H1 (cell line): ENCODE results near the gene WASF3. TPM values are rescaled to one million over a fixed set of nuclear protein-coding genes. Genes with fewer than 3 reads are reported as not detected.

Experiments
- CTCF ChIA-PET: fragments of 300-600 bp; sonication (Branson Sonifier 250); formaldehyde crosslinking; loops from one replicate; lab custom pipeline; 2021; ENCODE audit not compliant: partially characterized antibody; lab: Charles Lee
- POLR2A ChIA-PET: fragments of 300-600 bp; sonication (Branson Sonifier 250); formaldehyde crosslinking; loops from one replicate; lab custom pipeline; 2021; ENCODE audit warnings: inconsistent platforms; ENCODE audit not compliant: partially characterized antibody; lab: Charles Lee
- DNase-seq, 2 experiments: peaks; one replicate each; pipeline versions ENCODE4 v3.0.0 to v3.0.0-alpha.2; 2010 to 2022; ENCODE audit warnings: low spot score in 2 of 2, low read depth in 1 of 2, mixed read lengths in 1 of 2
- FAIRE-seq: peaks from 2 replicates; lab custom pipeline; 2011; peaks lifted over from hg19 to GRCh38; lab: Jason Lieb, UNC
- H2AFZ ChIP-seq: 2 replicates; pipeline ENCODE4 v1.8.1; 2012; ENCODE audit warnings: low read length, inconsistent platforms
- H2AK5ac ChIP-seq: 2 replicates; pipeline ENCODE4 v1.6.1; 2013; ENCODE audit warnings: low read depth, low read length
- H2BK120ac ChIP-seq: replicated peaks from 2 replicates; pipeline ENCODE3; 2013; ENCODE audit warnings: low read depth, low read length, inconsistent platforms
- H2BK12ac ChIP-seq: 2 replicates; pipeline ENCODE4 v1.6.1; 2013; ENCODE audit warnings: low read depth, low read length
- H2BK15ac ChIP-seq: 2 replicates; pipeline ENCODE4 v1.6.1; 2013; ENCODE audit warnings: low read length
- H2BK20ac ChIP-seq: 2 replicates; pipeline ENCODE4 v1.6.1; 2013; ENCODE audit warnings: low read length
- H2BK5ac ChIP-seq: 2 replicates; pipeline ENCODE4 v1.6.1; 2013; ENCODE audit warnings: low read depth, low read length
- H3K14ac ChIP-seq: 2 replicates; pipeline ENCODE4 v1.6.1; 2013; ENCODE audit warnings: inconsistent platforms; ENCODE audit not compliant: insufficient read length
- H3K18ac ChIP-seq: 2 replicates; pipeline ENCODE4 v1.6.1; 2013; ENCODE audit warnings: low read length; ENCODE audit errors: extremely low read depth
- H3K23ac ChIP-seq: 2 replicates; pipeline ENCODE4 v1.6.1; 2013; ENCODE audit warnings: inconsistent platforms; ENCODE audit not compliant: insufficient read length
- H3K23me2 ChIP-seq: 2 replicates; pipeline ENCODE4 v1.6.1; 2013; ENCODE audit warnings: low read depth, low read length
- H3K27ac ChIP-seq: 2 replicates; pipeline ENCODE4 v1.6.1; 2011; ENCODE audit warnings: low read depth, low read length, inconsistent platforms
- H3K27me3 ChIP-seq, 4 experiments: replicated peaks in 1 of 4; 1 replicate in 1 of 4; 2 replicates in 3 of 4; pipeline versions ENCODE4 v1.6.1 to v1.8.1; 2011 to 2013; ENCODE audit warnings: low read length in 3 of 4, mild to moderate bottlenecking in 3 of 4, inconsistent platforms in 2 of 4, mixed read lengths in 2 of 4, moderate library complexity in 1 of 4; ENCODE audit not compliant: control insufficient read depth in 3 of 4, insufficient read depth in 3 of 4; ENCODE audit errors: extremely low read depth in 1 of 4
- H3K36me3 ChIP-seq, 4 experiments: 2 replicates each; pipeline versions ENCODE4 v1.6.1 to v1.8.1; 2011 to 2013; ENCODE audit warnings: mild to moderate bottlenecking in 4 of 4, low read length in 3 of 4, moderate library complexity in 2 of 4, control low read depth in 1 of 4, inconsistent platforms in 1 of 4; ENCODE audit not compliant: insufficient read depth in 4 of 4, control insufficient read depth in 2 of 4
- H3K4ac ChIP-seq: replicated peaks from 2 replicates; pipeline ENCODE3; 2013; ENCODE audit warnings: low read length, low read depth, mixed read lengths, inconsistent platforms; ENCODE audit not compliant: insufficient read length
- H3K4me1 ChIP-seq, 4 experiments: replicated peaks in 1 of 4; 1 replicate in 1 of 4; 2 replicates in 3 of 4; pipeline versions ENCODE4 v1.6.1 to v1.8.1; 2011 to 2013; ENCODE audit warnings: low read length in 3 of 4, inconsistent platforms in 2 of 4, mixed read lengths in 1 of 4; ENCODE audit not compliant: insufficient read depth in 4 of 4, control insufficient read depth in 3 of 4
- H3K4me2 ChIP-seq, 2 experiments: 2 replicates each; pipeline versions ENCODE4 v1.6.1 to v1.8.1; 2011 to 2013; ENCODE audit warnings: low read depth in 2 of 2, low read length in 2 of 2, control low read depth in 1 of 2, inconsistent platforms in 1 of 2, mild to moderate bottlenecking in 1 of 2; ENCODE audit not compliant: insufficient read depth in 1 of 2
- H3K4me3 ChIP-seq, 4 experiments: fragments of 200-600, 300-600 bp in 1 of 4; sonication (generic), shearing (Covaris generic), sonication (Bioruptor Twin) in 1 of 4; 2 replicates each; pipeline versions ENCODE4 v1.5.1 to v1.8.1; 2011 to 2016; ENCODE audit warnings: low read length in 4 of 4, low read depth in 3 of 4, control low read depth in 2 of 4, inconsistent platforms in 2 of 4, mild to moderate bottlenecking in 2 of 4, mixed read lengths in 1 of 4, moderate library complexity in 1 of 4; ENCODE audit not compliant: insufficient read depth in 2 of 4; ENCODE audit errors: extremely low read depth in 1 of 4
- H3K56ac ChIP-seq: replicated peaks from 2 replicates; pipeline ENCODE3; 2013; ENCODE audit warnings: low read depth, mild to moderate bottlenecking, mixed read lengths, low read length, inconsistent platforms; ENCODE audit not compliant: insufficient read length
- H3K79me1 ChIP-seq: 2 replicates; pipeline ENCODE4 v1.6.1; 2013; ENCODE audit warnings: low read depth, low read length, control low read depth
- H3K79me2 ChIP-seq, 2 experiments: 2 replicates each; pipeline versions ENCODE4 v1.6.1 to v1.8.1; 2012 to 2013; ENCODE audit warnings: low read length in 2 of 2, mild to moderate bottlenecking in 2 of 2, inconsistent platforms in 1 of 2; ENCODE audit not compliant: insufficient read depth in 2 of 2, control insufficient read depth in 1 of 2
- H3K9ac ChIP-seq, 4 experiments: replicated peaks in 1 of 4; 1 replicate in 1 of 4; 2 replicates in 3 of 4; pipeline versions ENCODE4 v1.6.1 to v1.8.1; 2011 to 2013; ENCODE audit warnings: low read depth in 3 of 4, low read length in 3 of 4, control low read depth in 2 of 4, mild to moderate bottlenecking in 2 of 4, moderate library complexity in 2 of 4, inconsistent platforms in 1 of 4; ENCODE audit errors: extremely low read depth in 1 of 4
- H3K9me3 ChIP-seq, 2 experiments: 2 replicates each; pipeline versions ENCODE4 v1.6.1 to v1.8.1; 2012 to 2013; ENCODE audit warnings: mild to moderate bottlenecking in 2 of 2, moderate library complexity in 2 of 2, control low read depth in 1 of 2, inconsistent platforms in 1 of 2, low read depth in 1 of 2, low read length in 1 of 2, mixed read lengths in 1 of 2; ENCODE audit not compliant: insufficient read depth in 2 of 2
- H4K20me1 ChIP-seq, 2 experiments: replicated peaks in 1 of 2; 2 replicates each; pipeline versions ENCODE3 to v1.8.1; 2011 to 2013; ENCODE audit warnings: inconsistent platforms in 2 of 2, low read length in 2 of 2, mild to moderate bottlenecking in 1 of 2; ENCODE audit not compliant: insufficient read depth in 2 of 2, control insufficient read depth in 1 of 2
- H4K5ac ChIP-seq: 2 replicates; pipeline ENCODE4 v1.6.1; 2013; ENCODE audit warnings: low read length, low read depth, mixed read lengths, inconsistent platforms; ENCODE audit not compliant: insufficient read length
- H4K8ac ChIP-seq: 2 replicates; pipeline ENCODE4 v1.8.0; 2013; ENCODE audit warnings: mild to moderate bottlenecking, moderate library complexity, low read length, inconsistent platforms; ENCODE audit not compliant: insufficient read depth; ENCODE audit errors: extremely low read depth
- H4K91ac ChIP-seq: replicated peaks from 2 replicates; pipeline ENCODE3; 2013; ENCODE audit warnings: low read length, mixed read lengths, inconsistent platforms; ENCODE audit not compliant: insufficient read length
- ASH2L ChIP-seq: fragments of 200-600, 300-600 bp; sonication (generic); IDR thresholded peaks from one replicate; pipeline ENCODE4 v1.7.1; 2017; ENCODE audit warnings: low read length
- CEBPB ChIP-seq: IDR thresholded peaks from 2 replicates; pipeline ENCODE4 v1.6.1; 2012; ENCODE audit warnings: low read depth, low read length
- CHD1 ChIP-seq: IDR thresholded peaks from 2 replicates; pipeline ENCODE4 v1.6.1; 2012; ENCODE audit warnings: low read depth, low read length, improper control_type of control experiment
- MAX ChIP-seq: IDR thresholded peaks from 2 replicates; pipeline ENCODE4 v1.6.1; 2012; ENCODE audit warnings: inconsistent platforms
- RAD21 ChIP-seq, 2 experiments: IDR thresholded peaks in 1 of 2; conservative IDR thresholded peaks in 1 of 2; 2 replicates each; pipeline ENCODE4 v1.6.1; 2011; ENCODE audit warnings: low read depth in 2 of 2, low read length in 2 of 2, improper control_type of control experiment in 1 of 2, inconsistent platforms in 1 of 2, mild to moderate bottlenecking in 1 of 2, moderate library complexity in 1 of 2
- RBBP5 ChIP-seq: IDR thresholded peaks from 2 replicates; pipeline ENCODE4 v1.7.1; 2012; ENCODE audit warnings: low read depth, mild to moderate bottlenecking, inconsistent platforms, low read length, moderate library complexity, borderline replicate concordance
- SIN3A ChIP-seq, 2 experiments: IDR thresholded peaks in 1 of 2; conservative IDR thresholded peaks in 1 of 2; 2 replicates each; pipeline ENCODE4 v1.6.1; 2011 to 2012; ENCODE audit warnings: low read length in 2 of 2, improper control_type of control experiment in 1 of 2, low read depth in 1 of 2, mild to moderate bottlenecking in 1 of 2
- SRF ChIP-seq: IDR thresholded peaks from 2 replicates; pipeline ENCODE4 v1.6.1; 2011; ENCODE audit warnings: mild to moderate bottlenecking, low read depth, low read length, moderate library complexity
- TAF1 ChIP-seq: IDR thresholded peaks from 2 replicates; pipeline ENCODE4 v1.6.1; 2011; ENCODE audit warnings: mild to moderate bottlenecking, low read depth, low read length
- WGBS, 2 experiments: shearing (Covaris generic) in 1 of 2; methylation state at CpG; one replicate each; pipeline versions ENCODE4 v1.1.6 to v1.1.7; 2013 to 2015; ENCODE audit warnings: low lambda C conversion rate in 2 of 2, mixed read lengths in 2 of 2, inconsistent platforms in 1 of 2, low coverage in 1 of 2, missing lambda C conversion rate in 1 of 2; ENCODE audit not compliant: insufficient replicate concordance in 2 of 2, insufficient coverage in 1 of 2, insufficient read length in 1 of 2; ENCODE audit errors: extremely low coverage in 1 of 2, missing lambda C conversion rate in 1 of 2; 5-methylcytosine and 5-hydroxymethylcytosine counted together
- polyA plus RNA-seq, 7 experiments: library from polyadenylated mRNA; depleted of rRNA in 3 of 7; stranded (reverse) in 5 of 7; unstranded in 2 of 7; fragments of >200 nt in 5 of 7; fragments of 200-250 nt in 2 of 7; gene quantifications; 1 replicate in 5 of 7; 2 replicates in 1 of 7; 4 replicates in 1 of 7; pipeline versions ENCODE4 v1.2.1 to v1.2.3, GENCODE V29; 2011 to 2013; ENCODE audit warnings: missing spikeins in 2 of 7, mixed read lengths in 2 of 7
- total RNA-seq: library from RNA; stranded (reverse); fragmentation: NEBNext Ultra II Directional; extraction: Animal tissue kit (Norgen Biotek cat#: 25700); gene quantifications from 2 replicates; pipeline ENCODE4 v1.2.1, GENCODE V29; 2021
- TF ChIP-seq, protein P1 (sequence below): IDR thresholded peaks from 2 replicates; pipeline ENCODE4 v1.6.1; 2012; ENCODE audit warnings: inconsistent platforms

The WASF3 gene
- total and polyA plus RNA-seq, 2 of the 8 experiments (the other 6 are each of a cell fraction or from before 2014, with no cell fraction given) = 18.7 to 39.8 TPM

DNA sequence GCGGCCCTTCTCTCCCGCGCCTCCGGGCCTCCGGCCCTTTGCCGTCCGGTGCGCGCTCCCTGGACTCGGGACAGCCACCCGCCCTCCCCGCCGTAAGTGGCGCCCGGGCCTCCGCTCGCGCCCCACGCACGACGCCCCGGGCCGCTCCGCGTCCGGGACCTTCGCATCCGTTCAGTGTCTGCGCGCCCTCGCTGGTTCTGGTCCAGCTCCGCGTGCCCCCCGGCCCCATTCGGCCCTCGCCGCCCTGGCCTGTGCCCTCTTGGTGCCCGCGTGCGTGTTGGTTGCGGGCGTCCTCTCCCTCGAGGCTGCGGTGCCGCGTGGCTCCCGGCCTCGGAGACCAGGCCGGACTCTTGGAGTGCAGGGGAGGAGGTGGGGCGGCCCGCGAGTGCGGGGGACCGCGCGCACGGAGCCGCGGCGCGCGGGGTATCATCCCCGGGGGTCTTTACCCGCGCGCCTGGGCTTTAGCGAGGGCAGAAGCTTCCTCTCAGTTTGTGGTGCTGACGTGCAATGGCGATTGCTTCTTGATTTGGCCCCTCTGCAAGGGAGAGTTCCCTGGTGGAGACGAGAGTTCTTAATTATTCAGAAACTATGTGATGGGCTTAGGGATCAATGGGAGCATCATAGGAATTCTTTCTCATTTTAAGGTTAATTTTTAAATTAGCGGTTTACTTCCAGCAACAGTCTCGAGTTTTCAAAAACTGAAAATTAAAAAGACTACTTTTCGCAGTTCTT is 757 bp downstream of the WASF3 start:
- H2AK5ac ChIP-seq = no peak overlapping the region
- H2BK20ac ChIP-seq = no peak overlapping the region
- H4K20me1 ChIP-seq = peaks cover 0 to 17% of the 10 kb centered on the region in 2 experiments
- no peak overlapping the region for H2AFZ ChIP-seq
- 6% methylated on average over 16 of the region's 73 CpGs; no CpG with 5 or more reads in 1 of the 2 experiments for WGBS, 2 experiments
- H2BK15ac ChIP-seq = no peak overlapping the region
- no peak overlapping the region for H2BK12ac ChIP-seq
- peak overlapping the region; percentile 87 to 98 for H3K4me2 ChIP-seq
- DNase-seq (peak in 1 of 2 experiments; percentile 56), FAIRE-seq (no peak)
- H3K4me1 ChIP-seq = peaks cover 0 to 6% (median 4%) of the 10 kb centered on the region in 4 experiments; a peak in 5 of 7 replicates
- no peak overlapping the region for H4K91ac ChIP-seq
- peaks cover 7% of the 10 kb centered on the region for H3K23me2 ChIP-seq
- peak overlapping the region; percentile 9; the same call in 1 of the 2 replicates for H3K18ac ChIP-seq
- peaks cover 4 to 44% of the 10 kb centered on the region in 2 experiments; a peak in 3 of 4 replicates for H3K79me2 ChIP-seq
- H2BK120ac ChIP-seq = no peak overlapping the region
- H4K5ac ChIP-seq = no peak overlapping the region
- H3K27me3 ChIP-seq = peaks cover 0 to 4% (median 0%) of the 10 kb centered on the region in 4 experiments; a peak in 3 of 7 replicates
- ChIA-PET CTCF (interaction anchor here (0.5 to 1.8 kb wide), 6 partner anchors 9 to 767 kb away, joined by 3 to 9 read pairs (median 3); no protein-coding TSS in a partner anchor), POLR2A (interaction anchor here (0.6 to 1.4 kb wide), 5 partner anchors 11 to 55 kb away, joined by 3 to 9 read pairs (median 4); no protein-coding TSS in a partner anchor)
- H3K23ac ChIP-seq = no peak overlapping the region
- no peaks in the 10 kb centered on the region for H3K9me3 ChIP-seq
- no peak overlapping the region for H3K27ac ChIP-seq
- H4K8ac ChIP-seq = peak overlapping the region; percentile 86
- H3K36me3 ChIP-seq = no peaks in the 10 kb centered on the region
- H3K4me3 ChIP-seq = peak overlapping the region; percentile 51 to 95 (median 73)
- H3K14ac ChIP-seq = no peak overlapping the region
- H3K56ac ChIP-seq = no peak overlapping the region
- peaks cover 2% of the 10 kb centered on the region; the same call in 1 of the 2 replicates for H3K79me1 ChIP-seq
- no peak overlapping the region for H3K4ac ChIP-seq
- H2BK5ac ChIP-seq = no peak overlapping the region
- peak overlapping the region in 3 of 4 experiments; percentile 38 to 89 (median 52); a peak in 4 of 7 replicates for H3K9ac ChIP-seq
- TF ChIP-seq RBBP5 = no peak; the same call in 1 of the 2 replicates
- TF ChIP-seq MAX = peak; percentile 54; the same call in 1 of the 2 replicates
- no peak for TF ChIP-seq RAD21 (IDR thresholded peaks at IDR 0.05 in 1 of 2, conservative IDR thresholded peaks at IDR 0.05 in 1 of 2; ENCODE audit: low read depth in 2 of 2, low read length in 2 of 2)
- TF ChIP-seq CEBPB = no peak
- TF ChIP-seq CHD1 = no peak
- TF ChIP-seq SIN3A (conservative IDR thresholded peaks at IDR 0.05 in 1 of 2, IDR thresholded peaks at IDR 0.05 in 1 of 2; ENCODE audit: low read depth in 1 of 2, low read length in 2 of 2) = no peak
- TF ChIP-seq TAF1 = no peak; the same call in 1 of the 2 replicates
- TF ChIP-seq, protein P1, sequence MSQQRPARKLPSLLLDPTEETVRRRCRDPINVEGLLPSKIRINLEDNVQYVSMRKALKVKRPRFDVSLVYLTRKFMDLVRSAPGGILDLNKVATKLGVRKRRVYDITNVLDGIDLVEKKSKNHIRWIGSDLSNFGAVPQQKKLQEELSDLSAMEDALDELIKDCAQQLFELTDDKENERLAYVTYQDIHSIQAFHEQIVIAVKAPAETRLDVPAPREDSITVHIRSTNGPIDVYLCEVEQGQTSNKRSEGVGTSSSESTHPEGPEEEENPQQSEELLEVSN = 0 out of 2 replicates have a peak, but pooled peaks have one; percentile 31
- TF ChIP-seq SRF = no peak
- TF ChIP-seq ASH2L = peak; percentile 69
